RKO (cell line): ENCODE results near the gene PDP2.

Source experiments
- DNase-seq: peaks from one replicate; pipeline ENCODE4 v3.0.0-alpha.2; 2016; ENCODE audit warnings: low spot score

The PDP2 gene

GRCh38 chr16:66936889-66937554 lies 56.7 kb downstream of the PDP2 start:
- DNase-seq: no peak

- DNase-seq: no peak
Observed at GRCh38 chr16:66937725-66938337, 57.5 kb downstream of the PDP2 start.

GRCh38 chr16:66939366-66939765 lies 59.1 kb downstream of the PDP2 start:
- no peak for DNase-seq

GRCh38 chr16:66940236-66940635 lies 59.9 kb downstream of the PDP2 start:
- no peak for DNase-seq
